Activated naive CD8-positive, alpha-beta T cell treated with anti-CD3 and anti-CD28 coated beads for 36 hours (primary cell): ENCODE measurements around the gene DISP3. TPM values are rescaled to one million over a fixed set of nuclear protein-coding genes. Genes with fewer than 3 reads are reported as not detected.
A peak's percentile ranks its signal among the peaks of the same experiment; 100 is the strongest.

Experiments used
- DNase-seq: peaks from one replicate; pipeline ENCODE4 v3.0.0; 2021
- H3K27ac Mint-ChIP-seq: one replicate; pipeline ENCODE4 v1.8.0; 2022; ENCODE audit warnings: mild to moderate bottlenecking, moderate library complexity, mixed read lengths
- H3K27me3 Mint-ChIP-seq: one replicate; pipeline ENCODE4 v1.8.0; 2022; ENCODE audit warnings: mild to moderate bottlenecking, mixed read lengths
- H3K36me3 Mint-ChIP-seq: one replicate; pipeline ENCODE4 v1.8.0; 2021; ENCODE audit warnings: mild to moderate bottlenecking, mixed read lengths
- H3K4me1 Mint-ChIP-seq: one replicate; pipeline ENCODE4 v1.8.0; 2021; ENCODE audit warnings: mixed read lengths
- H3K4me3 Mint-ChIP-seq: one replicate; pipeline ENCODE4 v1.8.0; 2022; ENCODE audit warnings: mild to moderate bottlenecking, moderate library complexity, mixed read lengths
- H3K9me3 Mint-ChIP-seq: one replicate; pipeline ENCODE4 v1.8.0; 2022; ENCODE audit warnings: mixed read lengths
- total RNA-seq, 2 experiments: library from RNA; stranded (reverse); gene quantifications; one replicate each; pipeline ENCODE4 v1.2.3, GENCODE V29; 2021

DISP3 gene
- total RNA-seq: under 1 TPM; 0.20 to 0.58 TPM

- Mint-ChIP-seq H3K27ac (no peak within 1 kb of the TSS), H3K4me3 (peak within 1 kb of the TSS; percentile 51), H3K9me3 (no peaks in the 10 kb centered on the region), H3K36me3 (no peaks in the 10 kb centered on the region), H3K4me1 (peaks cover 6% of the 10 kb centered on the region), H3K27me3 (peaks cover 49% of the 10 kb centered on the region)
- peak; percentile 86 for DNase-seq
Observed at GRCh38 chr1:11478571-11479374, at the start of gene DISP3. Gene DISP3, plus strand, starts transcription at chr1:11479155. Its CDS starts 21,838 bp downstream, at chr1:11500993.

- no peak for DNase-seq
- no peak overlapping the region for H3K27ac Mint-ChIP-seq
- no peaks in the 10 kb centered on the region for H3K27me3 Mint-ChIP-seq
- peaks cover 3% of the 10 kb centered on the region for H3K4me1 Mint-ChIP-seq
- H3K4me3 Mint-ChIP-seq: no peak overlapping the region
- no peaks in the 10 kb centered on the region for H3K36me3 Mint-ChIP-seq
- H3K9me3 Mint-ChIP-seq: no peaks in the 10 kb centered on the region
Observed at GRCh38 chr1:11429226-11429625, 49.7 kb upstream of the DISP3 start.

- Mint-ChIP-seq H3K36me3 (no peaks in the 10 kb centered on the region), H3K9me3 (no peaks in the 10 kb centered on the region), H3K4me1 (peaks cover 3% of the 10 kb centered on the region), H3K27me3 (no peaks in the 10 kb centered on the region), H3K27ac (no peak overlapping the region), H3K4me3 (no peak overlapping the region)
- no peak for DNase-seq
Observed at GRCh38 chr1:11429935-11430334, 49.0 kb upstream of the DISP3 start.

- no peaks in the 10 kb centered on the region for H3K27me3 Mint-ChIP-seq
- no peaks in the 10 kb centered on the region for H3K36me3 Mint-ChIP-seq
- peaks cover 7% of the 10 kb centered on the region for H3K4me1 Mint-ChIP-seq
- DNase-seq: no peak
- H3K27ac Mint-ChIP-seq: no peak overlapping the region
- no peak overlapping the region for H3K4me3 Mint-ChIP-seq
- no peaks in the 10 kb centered on the region for H3K9me3 Mint-ChIP-seq
Observed at GRCh38 chr1:11431941-11432507, 46.9 kb upstream of the DISP3 start.

- Mint-ChIP-seq H3K27me3 (no peaks in the 10 kb centered on the region), H3K9me3 (no peaks in the 10 kb centered on the region), H3K27ac (no peak overlapping the region), H3K4me1 (peaks cover 6% of the 10 kb centered on the region), H3K4me3 (no peak overlapping the region), H3K36me3 (no peaks in the 10 kb centered on the region)
- no peak for DNase-seq
Observed at GRCh38 chr1:11432526-11432925, 46.4 kb upstream of the DISP3 start.

- DNase-seq: no peak
- no peaks in the 10 kb centered on the region for H3K9me3 Mint-ChIP-seq
- H3K27me3 Mint-ChIP-seq: no peaks in the 10 kb centered on the region
- no peak overlapping the region for H3K4me3 Mint-ChIP-seq
- H3K27ac Mint-ChIP-seq: no peak overlapping the region
- H3K36me3 Mint-ChIP-seq: no peaks in the 10 kb centered on the region
- peaks cover 5% of the 10 kb centered on the region for H3K4me1 Mint-ChIP-seq
Observed at GRCh38 chr1:11434501-11434900, 44.5 kb upstream of the DISP3 start.

GRCh38 chr1:11434926-11435325 lies 44.0 kb upstream of the DISP3 start:
- Mint-ChIP-seq H3K27me3 (no peaks in the 10 kb centered on the region), H3K4me1 (peaks cover 5% of the 10 kb centered on the region), H3K4me3 (no peak overlapping the region), H3K36me3 (no peaks in the 10 kb centered on the region), H3K27ac (no peak overlapping the region), H3K9me3 (no peaks in the 10 kb centered on the region)
- no peak for DNase-seq

- H3K4me1 Mint-ChIP-seq: peaks cover 5% of the 10 kb centered on the region
- H3K36me3 Mint-ChIP-seq: no peaks in the 10 kb centered on the region
- H3K4me3 Mint-ChIP-seq: no peak overlapping the region
- no peaks in the 10 kb centered on the region for H3K9me3 Mint-ChIP-seq
- no peak overlapping the region for H3K27ac Mint-ChIP-seq
- no peak for DNase-seq
- H3K27me3 Mint-ChIP-seq: no peaks in the 10 kb centered on the region
Observed at GRCh38 chr1:11438996-11439395, 40.0 kb upstream of the DISP3 start.

GRCh38 chr1:11441211-11441952 lies 37.6 kb upstream of the DISP3 start:
- Mint-ChIP-seq H3K4me1 (peaks cover under 1% of the 10 kb centered on the region), H3K27me3 (no peaks in the 10 kb centered on the region), H3K27ac (no peak overlapping the region), H3K4me3 (no peak overlapping the region), H3K36me3 (no peaks in the 10 kb centered on the region), H3K9me3 (no peaks in the 10 kb centered on the region)
- no peak for DNase-seq

GRCh38 chr1:11443043-11443442 lies 35.9 kb upstream of the DISP3 start:
- Mint-ChIP-seq H3K9me3 (no peaks in the 10 kb centered on the region), H3K27ac (no peak overlapping the region), H3K4me3 (no peak overlapping the region), H3K36me3 (no peaks in the 10 kb centered on the region), H3K27me3 (no peaks in the 10 kb centered on the region), H3K4me1 (no peaks in the 10 kb centered on the region)
- DNase-seq: no peak

- H3K27ac Mint-ChIP-seq: no peak overlapping the region
- no peaks in the 10 kb centered on the region for H3K27me3 Mint-ChIP-seq
- no peak overlapping the region for H3K4me3 Mint-ChIP-seq
- no peaks in the 10 kb centered on the region for H3K4me1 Mint-ChIP-seq
- H3K9me3 Mint-ChIP-seq: no peaks in the 10 kb centered on the region
- DNase-seq: no peak
- H3K36me3 Mint-ChIP-seq: no peaks in the 10 kb centered on the region
Observed at GRCh38 chr1:11443961-11444658, 34.8 kb upstream of the DISP3 start.

- H3K27ac Mint-ChIP-seq: no peak overlapping the region
- no peak overlapping the region for H3K4me3 Mint-ChIP-seq
- H3K4me1 Mint-ChIP-seq: no peaks in the 10 kb centered on the region
- H3K9me3 Mint-ChIP-seq: no peaks in the 10 kb centered on the region
- no peaks in the 10 kb centered on the region for H3K36me3 Mint-ChIP-seq
- DNase-seq: no peak
- no peaks in the 10 kb centered on the region for H3K27me3 Mint-ChIP-seq
Observed at GRCh38 chr1:11444907-11445306, 34.0 kb upstream of the DISP3 start.

GRCh38 chr1:11447903-11448302 lies 31.1 kb upstream of the DISP3 start:
- no peak overlapping the region for H3K4me3 Mint-ChIP-seq

GRCh38 chr1:11448373-11449099 lies 30.4 kb upstream of the DISP3 start:
- Mint-ChIP-seq H3K4me1 (no peaks in the 10 kb centered on the region), H3K9me3 (no peaks in the 10 kb centered on the region), H3K27me3 (no peaks in the 10 kb centered on the region), H3K27ac (no peak overlapping the region), H3K4me3 (no peak overlapping the region), H3K36me3 (no peaks in the 10 kb centered on the region)
- no peak for DNase-seq

More at GRCh38 chr1:11447903-11448302, 31.1 kb upstream of the DISP3 start:
- Mint-ChIP-seq H3K9me3 (no peaks in the 10 kb centered on the region), H3K27me3 (no peaks in the 10 kb centered on the region), H3K36me3 (no peaks in the 10 kb centered on the region), H3K27ac (no peak overlapping the region), H3K4me1 (no peaks in the 10 kb centered on the region)
- no peak for DNase-seq

- H3K4me3 Mint-ChIP-seq: no peak overlapping the region
- H3K36me3 Mint-ChIP-seq: no peaks in the 10 kb centered on the region
- peaks cover 3% of the 10 kb centered on the region for H3K27me3 Mint-ChIP-seq
- no peaks in the 10 kb centered on the region for H3K4me1 Mint-ChIP-seq
- H3K27ac Mint-ChIP-seq: no peak overlapping the region
- no peaks in the 10 kb centered on the region for H3K9me3 Mint-ChIP-seq
- DNase-seq: no peak
Observed at GRCh38 chr1:11449100-11449403, 29.9 kb upstream of the DISP3 start.
